CD4-positive, alpha-beta memory T cell (primary cell): ENCODE results near the gene GMEB2. TPM values are rescaled to one million over a fixed set of nuclear protein-coding genes. Genes with fewer than 3 reads are reported as not detected.
"Not testable (repeated sequence)": the region's sequence is repeated elsewhere in the genome, so short reads cannot be mapped to it uniquely, and the experiment has no call there.

Experiments used
- CTCF ChIA-PET: fragments of 350-600 bp; sonication (Branson Sonifier 250); formaldehyde crosslinking; loops from one replicate; lab custom pipeline; 2021; ENCODE audit warnings: inconsistent platforms; ENCODE audit not compliant: partially characterized antibody; lab: Charles Lee
- POLR2A ChIA-PET: fragments of 350-600 bp; sonication (Branson Sonifier 250); formaldehyde crosslinking; loops from one replicate; lab custom pipeline; 2021; ENCODE audit not compliant: partially characterized antibody; lab: Charles Lee
- DNase-seq, 5 donors: peaks; one replicate each; pipeline versions ENCODE4 v3.0.0 to v3.0.0-alpha.2; 2020 to 2022; ENCODE audit warnings: mixed read lengths in 1 of 5
- H3K27ac ChIP-seq: one replicate; pipeline ENCODE4 v1.7.0; 2013; ENCODE audit warnings: low read depth, low read length
- H3K27me3 ChIP-seq: 2 replicates; pipeline ENCODE4 v1.7.0; 2013; ENCODE audit warnings: mild to moderate bottlenecking, low read length, moderate library complexity; ENCODE audit not compliant: insufficient read depth
- H3K36me3 ChIP-seq: 2 replicates; pipeline ENCODE4 v1.7.0; 2013; ENCODE audit warnings: mild to moderate bottlenecking, low read length, moderate library complexity; ENCODE audit not compliant: insufficient read depth
- H3K4me1 ChIP-seq: 2 replicates; pipeline ENCODE4 v1.7.0; 2013; ENCODE audit warnings: mild to moderate bottlenecking, low read length, moderate library complexity; ENCODE audit not compliant: insufficient read depth
- H3K4me3 ChIP-seq, 2 donors: one replicate each; pipeline ENCODE4 v1.7.0; 2013; ENCODE audit warnings: low read length in 2 of 2, mild to moderate bottlenecking in 1 of 2
- H3K9me3 ChIP-seq, 2 donors: one replicate each; pipeline ENCODE4 v1.7.0; 2013; ENCODE audit warnings: low read length in 2 of 2, control low read depth in 1 of 2; ENCODE audit not compliant: control insufficient read depth in 1 of 2
- H3K27ac Mint-ChIP-seq, 7 donors: one replicate each; pipeline ENCODE4 v1.8.0; 2020 to 2021; ENCODE audit warnings: mixed read lengths in 7 of 7, mild to moderate bottlenecking in 6 of 7, inconsistent platforms in 3 of 7, moderate library complexity in 3 of 7
- H3K27me3 Mint-ChIP-seq, 2 donors: one replicate each; pipeline ENCODE4 v1.8.0; 2020 to 2021; ENCODE audit warnings: mixed read lengths in 2 of 2
- H3K36me3 Mint-ChIP-seq, 2 donors: one replicate each; pipeline ENCODE4 v1.8.0; 2020 to 2021; ENCODE audit warnings: mixed read lengths in 2 of 2, inconsistent platforms in 1 of 2, mild to moderate bottlenecking in 1 of 2
- H3K4me1 Mint-ChIP-seq, 4 donors: one replicate each; pipeline ENCODE4 v1.8.0; 2020 to 2021; ENCODE audit warnings: mixed read lengths in 4 of 4, mild to moderate bottlenecking in 1 of 4
- H3K4me3 Mint-ChIP-seq, 8 donors: one replicate each; pipeline ENCODE4 v1.8.0; 2020 to 2021; ENCODE audit warnings: mixed read lengths in 8 of 8, mild to moderate bottlenecking in 7 of 8, moderate library complexity in 6 of 8, inconsistent platforms in 3 of 8
- H3K9me3 Mint-ChIP-seq, 8 donors: one replicate each; pipeline ENCODE4 v1.8.0; 2020 to 2021; ENCODE audit warnings: mixed read lengths in 8 of 8, mild to moderate bottlenecking in 5 of 8, inconsistent platforms in 3 of 8, moderate library complexity in 1 of 8
- intact Hi-C: fragments of 100-400 bp; cut with micrococcal nuclease; formaldehyde crosslinking; loops from one replicate; pipeline ENCODE4 v1.15.1; 2023
- polyA plus RNA-seq, 2 donors: library from polyadenylated mRNA; unstranded; fragments of 300-500 nt; fragmentation: Illumina TruSeq; gene quantifications; one replicate each; pipeline ENCODE4 v1.2.3, GENCODE V29; 2021
- total RNA-seq, 2 experiments: library from RNA; stranded (reverse); gene quantifications; one replicate each; pipeline ENCODE4 v1.2.3, GENCODE V29; 2021

Gene GMEB2
- total and polyA plus RNA-seq, 4 experiments from 2014 or later = 4.5 to 26.4 (median 20.5) TPM

DNA sequence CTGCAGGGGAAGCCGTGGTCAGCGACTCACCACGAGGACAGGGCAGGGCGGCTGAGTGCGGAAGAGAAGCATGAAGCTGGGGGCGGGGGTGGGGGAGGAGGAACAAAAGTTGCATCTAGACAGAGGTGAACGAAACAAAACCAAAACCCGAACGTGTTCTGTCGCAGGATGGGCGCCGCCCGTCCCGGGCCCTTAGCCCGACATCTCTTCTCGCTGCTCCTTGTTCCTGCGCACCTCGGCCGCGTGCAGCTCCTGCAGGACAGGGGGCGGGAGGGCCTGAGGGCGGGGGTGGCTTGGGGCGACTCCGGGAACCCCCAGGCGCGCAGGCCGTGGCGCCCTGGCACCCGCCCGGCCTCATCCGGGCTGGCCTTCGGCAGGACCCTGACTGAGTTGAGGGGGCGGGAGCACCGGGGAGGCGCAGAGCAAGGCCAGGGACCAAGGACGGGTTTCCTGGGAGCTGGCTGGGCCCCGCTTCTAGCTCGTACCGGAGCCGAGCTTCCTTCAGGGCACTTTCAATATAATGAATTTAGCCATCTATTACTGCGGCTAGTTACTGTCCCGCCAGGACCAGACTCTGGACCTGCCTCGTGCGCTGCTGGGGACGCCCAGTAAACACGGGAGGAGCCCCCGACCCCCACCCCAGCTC is 14.4 kb upstream of the GMEB2 start:
- no peaks in the 10 kb centered on the region for H3K27me3 ChIP-seq
- Mint-ChIP-seq H3K27me3 (peaks cover 0 to 2% of the 10 kb centered on the region in 2 donors), H3K27ac (peak overlapping the region in 6 of 7 donors; percentile 57 to 88 (median 78)), H3K9me3 (peaks cover 0 to 4% (median 0%) of the 10 kb centered on the region in 8 donors), H3K4me1 (peaks cover 13 to 46% (median 30%) of the 10 kb centered on the region in 4 donors), H3K36me3 (peaks cover 13 to 17% of the 10 kb centered on the region in 2 donors), H3K4me3 (peak overlapping the region; percentile 75 to 86 (median 80))
- peaks cover 38% of the 10 kb centered on the region for H3K4me1 ChIP-seq
- ChIA-PET POLR2A (interaction anchor here (0.6 to 10.5 kb wide), 23 partner anchors 12 to 438 kb away, joined by 3 to 658 read pairs (median 5); partner anchors contain the start of genes ARFRP1, GMEB2, HELZ2 and LIME1), CTCF (interaction anchor here (0.7 to 2.9 kb wide), 21 partner anchors 9 to 339 kb away, joined by 3 to 28 read pairs (median 5); partner anchors contain the start of genes GMEB2, LIME1, PTK6 and RTEL1)
- H3K36me3 ChIP-seq = no peaks in the 10 kb centered on the region
- H3K4me3 ChIP-seq = peak overlapping the region; percentile 57 to 92
- intact Hi-C loops = loop anchor here (1.0 kb wide), 1 partner anchor 88 kb away; no protein-coding TSS in a partner anchor
- DNase-seq = peak; percentile 56 to 73 (median 67)
- peak overlapping the region; percentile 76 for H3K27ac ChIP-seq
- H3K9me3 ChIP-seq = no peaks in the 10 kb centered on the region

DNA sequence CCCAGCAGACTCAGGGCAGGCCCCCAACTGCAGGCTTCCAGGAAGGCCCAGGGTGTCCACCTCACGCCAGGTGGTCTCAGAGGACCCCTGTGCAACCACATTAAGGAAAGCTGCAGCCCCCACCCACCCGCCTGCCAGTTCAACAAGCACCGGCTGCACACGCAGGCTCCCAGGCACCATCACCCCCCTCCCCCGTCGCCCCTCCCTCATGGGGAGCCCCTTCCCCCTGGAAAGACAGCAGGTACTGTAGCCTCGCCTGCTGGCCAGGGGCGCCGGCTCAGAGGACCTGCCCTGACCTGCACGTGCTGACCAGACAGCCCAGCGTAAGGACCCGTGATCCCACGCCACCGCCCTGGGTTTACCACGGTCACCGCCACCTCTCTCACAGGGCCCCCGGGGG is 13.8 kb upstream of the GMEB2 start:
- Mint-ChIP-seq H3K4me3 (peak overlapping the region; percentile 73 to 96 (median 92)), H3K27ac (peak overlapping the region in 6 of 7 donors; percentile 42 to 100 (median 67)), H3K4me1 (peaks cover 16 to 50% (median 32%) of the 10 kb centered on the region in 4 donors), H3K36me3 (peaks cover 13 to 18% of the 10 kb centered on the region in 2 donors)
- peak overlapping the region; percentile 57 for H3K27ac ChIP-seq
- peak overlapping the region in 1 of 2 donors; percentile 92 for H3K4me3 ChIP-seq
- ChIA-PET CTCF (interaction anchor here (2.3 kb wide), 2 partner anchors 13 to 26 kb away, joined by 20 to 28 read pairs; partner anchors contain the start of gene GMEB2), POLR2A (interaction anchor here (0.8 to 10.5 kb wide), 10 partner anchors 13 to 316 kb away, joined by 4 to 658 read pairs (median 18); partner anchors contain the start of genes GMEB2, LIME1, PPDPF and RTEL1)
- peak in 1 of 5 donors; percentile 37 for DNase-seq
- not testable (repeated sequence) for H3K36me3 ChIP-seq, H3K9me3 Mint-ChIP-seq, H3K27me3 ChIP-seq, H3K27me3 Mint-ChIP-seq, H3K9me3 ChIP-seq
- intact Hi-C loops = loop anchor here (1.0 kb wide), 1 partner anchor 87 kb away; no protein-coding TSS in a partner anchor
- peaks cover 43% of the 10 kb centered on the region for H3K4me1 ChIP-seq

DNA sequence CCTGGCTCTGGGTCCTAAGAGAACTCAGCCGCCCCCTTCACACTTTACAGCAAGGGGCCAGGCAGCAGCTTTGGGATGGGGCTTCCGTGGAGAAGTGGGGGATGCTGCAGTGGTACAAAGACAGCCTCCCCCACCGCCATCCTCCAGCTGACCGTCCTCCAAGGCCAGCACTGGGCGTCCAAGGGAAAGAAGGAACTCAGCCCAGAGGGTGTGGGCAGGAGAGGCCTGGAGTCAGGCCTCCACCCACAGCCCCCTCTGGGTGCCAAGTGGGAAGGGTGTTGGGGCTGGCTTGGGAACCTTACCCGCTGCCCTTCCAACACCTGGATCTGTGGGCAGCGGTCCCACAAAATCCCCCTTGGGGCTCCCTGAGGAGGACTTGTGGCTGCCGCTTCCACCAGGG is 13.2 kb upstream of the GMEB2 start:
- POLR2A ChIA-PET = interaction anchor here (0.8 to 10.5 kb wide), 12 partner anchors 12 to 316 kb away, joined by 3 to 658 read pairs (median 5); partner anchors contain the start of genes GMEB2, LIME1, PTK6 and RTEL1
- Histone ChIP-seq H3K4me1 (peaks cover 49% of the 10 kb centered on the region), H3K4me3 (peak overlapping the region; percentile 78 to 92), H3K27me3 (no peaks in the 10 kb centered on the region), H3K27ac (peak overlapping the region; percentile 57), H3K36me3 (no peaks in the 10 kb centered on the region), H3K9me3 (no peaks in the 10 kb centered on the region)
- intact Hi-C loops = no loop called here
- Mint-ChIP-seq H3K27me3 (peaks cover 0 to 5% of the 10 kb centered on the region in 2 donors), H3K27ac (peak overlapping the region in 6 of 7 donors; percentile 99 to 100 (median 100)), H3K4me3 (peak overlapping the region; percentile 91 to 98 (median 94)), H3K9me3 (peaks cover 0 to 4% (median 0%) of the 10 kb centered on the region in 8 donors), H3K36me3 (peaks cover 13 to 19% of the 10 kb centered on the region in 2 donors), H3K4me1 (peaks cover 22 to 56% (median 37%) of the 10 kb centered on the region in 4 donors)
- no peak for DNase-seq
- CTCF ChIA-PET = no interaction called here

DNA sequence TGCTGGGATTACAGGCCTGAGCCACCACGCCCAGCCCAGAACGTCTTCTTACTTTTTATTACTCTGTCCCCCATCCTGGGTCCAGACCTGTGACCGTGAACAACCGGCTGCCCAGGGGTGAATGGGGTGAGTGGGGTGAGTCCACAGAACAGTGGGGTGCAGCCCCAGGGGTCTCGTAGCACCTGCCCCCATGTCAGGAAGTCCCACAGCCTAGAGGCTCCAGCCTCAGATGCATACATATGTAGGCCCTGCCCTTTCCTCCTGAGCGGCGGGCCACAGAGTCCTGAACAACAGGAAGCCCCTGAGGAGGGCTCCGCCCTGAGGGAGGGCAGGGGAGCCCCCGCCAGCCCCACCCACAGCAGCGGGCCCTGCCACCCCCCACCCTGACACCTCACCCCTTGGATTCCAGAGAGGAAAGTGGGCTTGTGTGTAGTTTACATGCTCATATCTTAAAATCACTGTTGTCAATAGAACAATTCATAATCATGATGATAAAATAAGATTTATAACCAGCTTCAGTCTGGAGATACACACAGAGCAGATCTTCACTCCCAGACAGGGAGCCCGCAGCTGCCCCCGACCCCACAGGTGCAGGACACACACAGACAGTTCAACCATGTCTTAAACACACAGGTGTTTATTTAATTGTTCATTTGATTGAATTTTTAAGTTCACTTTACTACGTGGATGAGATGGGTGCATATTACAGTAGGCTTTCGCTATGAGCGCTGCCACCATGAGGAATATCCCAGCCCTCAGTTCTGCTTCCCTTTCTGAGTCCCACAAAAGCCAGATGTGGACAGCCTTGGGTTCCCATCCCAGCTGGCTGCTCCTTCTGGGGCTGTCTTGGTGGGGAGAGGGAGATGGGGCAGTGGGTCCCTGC is 12.4 kb upstream of the GMEB2 start:
- peaks cover 56% of the 10 kb centered on the region for H3K4me1 ChIP-seq
- peaks cover 21 to 64% (median 42%) of the 10 kb centered on the region in 4 donors for H3K4me1 Mint-ChIP-seq
- peaks cover 10 to 19% of the 10 kb centered on the region in 2 donors for H3K36me3 Mint-ChIP-seq
- POLR2A ChIA-PET = interaction anchor here (0.6 to 10.5 kb wide), 19 partner anchors 13 to 686 kb away, joined by 3 to 658 read pairs (median 4); partner anchors contain the start of genes ARFRP1, GMEB2, LIME1 and PPDPF
- CTCF ChIA-PET = interaction anchor here (1.3 to 2.1 kb wide), 4 partner anchors 10 to 102 kb away, joined by 3 to 9 read pairs (median 4); partner anchors contain the start of genes GMEB2, PTK6 and RTEL1
- intact Hi-C loops = loop anchor here (1.0 kb wide), 1 partner anchor 11 kb away; no protein-coding TSS in a partner anchor
- peak overlapping the region in 6 of 7 donors; percentile 99 to 100 (median 100) for H3K27ac Mint-ChIP-seq
- no peaks in the 10 kb centered on the region for H3K36me3 ChIP-seq
- peak; percentile 77 to 87 (median 81) for DNase-seq
- peak overlapping the region; percentile 57 for H3K27ac ChIP-seq
- H3K9me3 Mint-ChIP-seq = peaks cover 0 to 4% (median 0%) of the 10 kb centered on the region in 8 donors
- H3K9me3 ChIP-seq = no peaks in the 10 kb centered on the region
- peak overlapping the region; percentile 91 to 98 (median 94) for H3K4me3 Mint-ChIP-seq
- peaks cover 0 to 5% of the 10 kb centered on the region in 2 donors for H3K27me3 Mint-ChIP-seq
- H3K27me3 ChIP-seq = no peaks in the 10 kb centered on the region
- H3K4me3 ChIP-seq = peak overlapping the region; percentile 78 to 92

DNA sequence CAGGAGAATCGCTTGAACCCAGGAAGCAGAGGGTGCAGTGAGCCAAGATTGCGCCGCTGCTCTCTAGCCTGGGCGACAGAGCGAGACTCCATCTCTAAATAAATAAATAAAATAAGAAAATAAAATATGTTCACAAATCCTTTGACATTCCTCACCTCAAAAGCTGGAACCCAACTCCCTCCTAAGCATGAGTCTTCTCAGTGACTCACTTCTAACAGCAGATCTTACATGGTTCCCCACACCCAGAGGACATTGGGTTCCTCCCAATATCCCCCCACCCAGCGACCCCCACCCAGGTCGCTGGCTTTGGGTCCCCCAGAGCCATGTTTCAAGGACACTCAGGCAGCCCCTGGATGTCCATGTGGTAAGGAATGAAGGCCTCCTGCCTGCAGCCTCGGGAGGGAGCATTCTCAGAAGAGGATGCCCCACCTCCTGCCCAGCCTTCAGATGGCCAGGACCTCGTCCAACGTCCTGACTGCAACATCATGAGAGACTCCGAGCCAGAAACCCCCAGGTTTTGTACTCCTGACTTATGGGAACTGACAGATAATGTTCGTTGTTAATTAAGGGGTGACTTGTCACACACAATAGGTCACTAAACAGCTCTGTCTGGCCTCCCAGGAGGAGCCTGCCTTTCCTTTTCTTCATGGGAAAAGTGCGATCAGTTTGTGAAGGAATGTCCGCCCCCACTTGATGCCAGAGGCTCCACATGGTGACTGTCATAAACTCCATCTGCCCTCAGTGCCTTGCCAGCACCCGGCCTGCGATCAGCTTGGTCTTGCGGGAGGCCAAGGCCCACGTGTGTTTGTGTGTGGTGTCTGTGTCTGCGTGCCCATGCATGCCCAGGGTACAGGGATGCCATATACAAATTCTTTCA is 10.1 kb upstream of the GMEB2 start:
- CTCF ChIA-PET = interaction anchor here (0.9 kb wide), 1 partner anchor 9 kb away, joined by 3 read pairs; no protein-coding TSS in a partner anchor
- Mint-ChIP-seq H3K4me3 (peak overlapping the region in 7 of 8 donors; percentile 17 to 67 (median 29)), H3K4me1 (peaks cover 32 to 73% (median 52%) of the 10 kb centered on the region in 4 donors), H3K36me3 (peaks cover 9 to 16% of the 10 kb centered on the region in 2 donors), H3K9me3 (peaks cover 0 to 2% (median 0%) of the 10 kb centered on the region in 8 donors), H3K27ac (peak overlapping the region in 6 of 7 donors; percentile 86 to 100 (median 99)), H3K27me3 (peaks cover 0 to 4% of the 10 kb centered on the region in 2 donors)
- DNase-seq = no peak
- no peaks in the 10 kb centered on the region for H3K9me3 ChIP-seq
- no peaks in the 10 kb centered on the region for H3K27me3 ChIP-seq
- peaks cover 67% of the 10 kb centered on the region for H3K4me1 ChIP-seq
- H3K36me3 ChIP-seq = no peaks in the 10 kb centered on the region
- H3K4me3 ChIP-seq = peak overlapping the region; percentile 17 to 31
- intact Hi-C loops = loop anchor here (2.0 kb wide), 1 partner anchor 100 kb away; the partner anchor contains the start of gene LIME1
- peak overlapping the region; percentile 72 for H3K27ac ChIP-seq
- POLR2A ChIA-PET = interaction anchor here (1.0 to 10.5 kb wide), 8 partner anchors 13 to 259 kb away, joined by 3 to 658 read pairs (median 14); partner anchors contain the start of genes GMEB2, LIME1, PPDPF and PTK6
